K562 (cell line): ENCODE measurements around the gene SF3B4. TPM values are rescaled to one million over a fixed set of nuclear protein-coding genes. Genes with fewer than 3 reads are reported as not detected.

ENCODE experiments used
- CHD2 ChIP-seq: IDR thresholded peaks from 2 replicates; pipeline ENCODE4 v1.6.1; 2011; ENCODE audit warnings: low read depth, low read length
- ELF2 ChIP-seq: fragments of 250-450 bp; sonication (Bioruptor Pico); IDR thresholded peaks from 2 replicates; pipeline ENCODE4 v1.5.0; 2021; ENCODE audit warnings: mild to moderate bottlenecking
- KAT7 ChIP-seq: sonication (generic); formaldehyde crosslinking; IDR thresholded peaks from 2 replicates; pipeline ENCODE4 v1.8.0; 2022; ENCODE audit warnings: missing genetic modification reagents, mild to moderate bottlenecking, borderline replicate concordance
- KLF6 ChIP-seq: fragments of 250-450 bp; sonication (Bioruptor Pico); IDR thresholded peaks from 2 replicates; pipeline ENCODE4 v1.4.0; 2020; ENCODE audit warnings: mild to moderate bottlenecking, moderate library complexity, borderline replicate concordance
- MBD2 ChIP-seq: sonication (generic); IDR thresholded peaks from 2 replicates; pipeline ENCODE4 v1.6.1; 2016; ENCODE audit warnings: low read depth, borderline replicate concordance
- MECOM ChIP-seq: fragments of 250-450 bp; sonication (Bioruptor Pico); IDR thresholded peaks from 2 replicates; pipeline ENCODE4 v1.8.0; 2022; ENCODE audit warnings: inconsistent platforms
- MTF1 ChIP-seq: fragments of 250-450 bp; sonication (Bioruptor Pico); IDR thresholded peaks from 2 replicates; pipeline ENCODE4 v1.9.0; 2021; ENCODE audit warnings: moderate library complexity, mild to moderate bottlenecking, inconsistent platforms, borderline replicate concordance
- NKRF ChIP-seq: fragments of 450-650 bp; IDR thresholded peaks from 2 replicates; pipeline ENCODE4 v1.6.1; 2016; ENCODE audit warnings: borderline replicate concordance
- OTX1 ChIP-seq: fragments of 450-650 bp; formaldehyde crosslinking; IDR thresholded peaks from 2 replicates; pipeline ENCODE4 v1.4.0; 2022; ENCODE audit warnings: mild to moderate bottlenecking
- POLR3G ChIP-seq: IDR thresholded peaks from 2 replicates; pipeline ENCODE4 v1.6.1; 2011; ENCODE audit not compliant: insufficient read length, insufficient replicate concordance; ENCODE audit errors: extremely low read depth
- SMAD1 ChIP-seq: fragments of 150-350 bp; IDR thresholded peaks from 2 replicates; pipeline ENCODE4 v1.6.1; 2014; ENCODE audit warnings: low read length, low read depth; ENCODE audit not compliant: partially characterized antibody
- STAT6 ChIP-seq: sonication (generic); formaldehyde crosslinking; IDR thresholded peaks from 2 replicates; pipeline ENCODE4 v1.8.1; 2023; ENCODE audit warnings: mild to moderate bottlenecking, missing genetic modification reagents
- TAL1 ChIP-seq: fragments of 450-650 bp; IDR thresholded peaks from 2 replicates; pipeline ENCODE4 v1.6.1; 2016; ENCODE audit warnings: mild to moderate bottlenecking
- TOE1 ChIP-seq, 2 experiments: fragments of 450-650 bp in 1 of 2; sonication (generic) in 1 of 2; formaldehyde crosslinking in 1 of 2; IDR thresholded peaks; 2 replicates each; pipeline versions ENCODE4 v1.7.1 to v1.8.0; 2016 to 2022; ENCODE audit warnings: borderline replicate concordance in 2 of 2, mild to moderate bottlenecking in 2 of 2, antibody characterized with exemption in 1 of 2, inconsistent platforms in 1 of 2, low read depth in 1 of 2, missing genetic modification reagents in 1 of 2, moderate library complexity in 1 of 2
- polyA plus RNA-seq, 8 experiments: library from polyadenylated mRNA; depleted of rRNA in 4 of 8; stranded (reverse) in 5 of 8; unstranded in 3 of 8; fragments of >200 nt; fragmentation: Nextera tagmentation in 2 of 8; fragmentation: Illumina TruSeq in 1 of 8; extraction: Ambion mirVana in 2 of 8; extraction: Trizol in 1 of 8; gene quantifications; 2 replicates each; pipeline versions ENCODE4 v1.2.1 to v1.2.3, GENCODE V29; 2011 to 2014; ENCODE audit warnings: inconsistent platforms in 1 of 8, missing spikeins in 1 of 8
- total RNA-seq, 7 experiments: library from RNA; depleted of rRNA in 6 of 7; stranded (reverse); fragments of >200 nt in 6 of 7; fragmentation: Illumina TruSeq in 2 of 7; extraction: Trizol in 2 of 7; gene quantifications; 2 replicates each; pipeline versions ENCODE4 v1.2.1 to v1.2.3, GENCODE V29; 2011 to 2021; ENCODE audit warnings: low replicate concordance in 1 of 7
- TF ChIP-seq, protein P1 (sequence below): fragments of 200-800 bp; sonication (Bioruptor generic); IDR thresholded peaks from 2 replicates; pipeline ENCODE4 v1.6.1; 2016; ENCODE audit warnings: missing genetic modification characterization, missing compliant biosample characterization

Gene SF3B4
- total and polyA plus RNA-seq, 9 of the 15 experiments (the other 6 are each of a cell fraction or from before 2014, with no cell fraction given): 3.0 to 88.0 (median 26.1) TPM

- TF ChIP-seq KAT7 (CRISPR knock-in tag) (no peak), NKRF (peak; percentile 29; the same call in 1 of the 2 replicates), MTF1 (CRISPR knock-in tag) (no peak), CHD2 (peak; percentile 74; the same call in 1 of the 2 replicates), TOE1 (IDR thresholded peaks at IDR 0.05; ENCODE audit: borderline replicate concordance) (peak; percentile 16; the same call in 1 of the 2 replicates), TOE1 (CRISPR knock-in tag; IDR thresholded peaks at IDR 0.05; ENCODE audit: borderline replicate concordance, low read depth) (peak; percentile 92), OTX1 (CRISPR knock-in tag) (peak; percentile 61), POLR3G (no peak), KLF6 (CRISPR knock-in tag) (no peak), MECOM (CRISPR knock-in tag) (no peak), SMAD1 (peak; percentile 96), ELF2 (CRISPR knock-in tag) (peak; percentile 50), TAL1 (no peak), MBD2 (peak; percentile 95), STAT6 (CRISPR knock-in tag) (peak; percentile 52; the same call in 1 of the 2 replicates)
- TF ChIP-seq, protein P1, sequence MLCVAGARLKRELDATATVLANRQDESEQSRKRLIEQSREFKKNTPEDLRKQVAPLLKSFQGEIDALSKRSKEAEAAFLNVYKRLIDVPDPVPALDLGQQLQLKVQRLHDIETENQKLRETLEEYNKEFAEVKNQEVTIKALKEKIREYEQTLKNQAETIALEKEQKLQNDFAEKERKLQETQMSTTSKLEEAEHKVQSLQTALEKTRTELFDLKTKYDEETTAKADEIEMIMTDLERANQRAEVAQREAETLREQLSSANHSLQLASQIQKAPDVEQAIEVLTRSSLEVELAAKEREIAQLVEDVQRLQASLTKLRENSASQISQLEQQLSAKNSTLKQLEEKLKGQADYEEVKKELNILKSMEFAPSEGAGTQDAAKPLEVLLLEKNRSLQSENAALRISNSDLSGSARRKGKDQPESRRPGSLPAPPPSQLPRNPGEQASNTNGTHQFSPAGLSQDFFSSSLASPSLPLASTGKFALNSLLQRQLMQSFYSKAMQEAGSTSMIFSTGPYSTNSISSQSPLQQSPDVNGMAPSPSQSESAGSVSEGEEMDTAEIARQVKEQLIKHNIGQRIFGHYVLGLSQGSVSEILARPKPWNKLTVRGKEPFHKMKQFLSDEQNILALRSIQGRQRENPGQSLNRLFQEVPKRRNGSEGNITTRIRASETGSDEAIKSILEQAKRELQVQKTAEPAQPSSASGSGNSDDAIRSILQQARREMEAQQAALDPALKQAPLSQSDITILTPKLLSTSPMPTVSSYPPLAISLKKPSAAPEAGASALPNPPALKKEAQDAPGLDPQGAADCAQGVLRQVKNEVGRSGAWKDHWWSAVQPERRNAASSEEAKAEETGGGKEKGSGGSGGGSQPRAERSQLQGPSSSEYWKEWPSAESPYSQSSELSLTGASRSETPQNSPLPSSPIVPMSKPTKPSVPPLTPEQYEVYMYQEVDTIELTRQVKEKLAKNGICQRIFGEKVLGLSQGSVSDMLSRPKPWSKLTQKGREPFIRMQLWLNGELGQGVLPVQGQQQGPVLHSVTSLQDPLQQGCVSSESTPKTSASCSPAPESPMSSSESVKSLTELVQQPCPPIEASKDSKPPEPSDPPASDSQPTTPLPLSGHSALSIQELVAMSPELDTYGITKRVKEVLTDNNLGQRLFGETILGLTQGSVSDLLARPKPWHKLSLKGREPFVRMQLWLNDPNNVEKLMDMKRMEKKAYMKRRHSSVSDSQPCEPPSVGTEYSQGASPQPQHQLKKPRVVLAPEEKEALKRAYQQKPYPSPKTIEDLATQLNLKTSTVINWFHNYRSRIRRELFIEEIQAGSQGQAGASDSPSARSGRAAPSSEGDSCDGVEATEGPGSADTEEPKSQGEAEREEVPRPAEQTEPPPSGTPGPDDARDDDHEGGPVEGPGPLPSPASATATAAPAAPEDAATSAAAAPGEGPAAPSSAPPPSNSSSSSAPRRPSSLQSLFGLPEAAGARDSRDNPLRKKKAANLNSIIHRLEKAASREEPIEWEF (CRISPR knock-in tag): no peak
Measured at GRCh38 chr1:149886396-149887195, 41.0 kb downstream of the SF3B4 start (continued).
